HEK293 (cell line): Measurements from ENCODE around the gene EID3.

ENCODE experiments used
- CTCF ChIA-PET: fragments of 350-600 bp; formaldehyde crosslinking; extraction: SDS; loops from one replicate; lab custom pipeline; 2021; ENCODE audit warnings: antibody characterized with exemption; lab: Yijun Ruan, JAX
- POLR2A ChIA-PET: fragments of 300-600 bp; formaldehyde crosslinking; extraction: SDS; loops from one replicate; lab custom pipeline; 2020; ENCODE audit warnings: antibody characterized with exemption, inconsistent platforms; lab: Yijun Ruan, JAX
- H3K27ac ChIP-seq: fragments of 200-500 bp; sonication (Bioruptor generic); 2 replicates; pipeline ENCODE4 v1.5.1; 2014; ENCODE audit warnings: low read depth, low read length, control low read depth, inconsistent platforms; ENCODE audit errors: extremely low read depth
- H3K36me3 ChIP-seq, 2 experiments: fragments of 200-500 bp in 1 of 2; sonication (Bioruptor generic) in 1 of 2; 1 replicate in 1 of 2; 2 replicates in 1 of 2; pipeline ENCODE4 v1.5.1; 2014 to 2017; ENCODE audit warnings: inconsistent platforms in 2 of 2, low read length in 2 of 2; ENCODE audit not compliant: control insufficient read depth in 2 of 2, insufficient read depth in 1 of 2
- H3K4me1 ChIP-seq: fragments of 200-500 bp; sonication (Bioruptor generic); 2 replicates; pipeline ENCODE4 v1.5.1; 2014; ENCODE audit warnings: mild to moderate bottlenecking, low read length, inconsistent platforms; ENCODE audit not compliant: control insufficient read depth, insufficient read depth
- H3K4me3 ChIP-seq: 2 replicates; pipeline ENCODE4 v1.5.1; 2011; ENCODE audit warnings: low read depth, mild to moderate bottlenecking, control low read depth, low read length, moderate library complexity
- H3K9me3 ChIP-seq: fragments of 200-500 bp; sonication (Bioruptor generic); 2 replicates; pipeline ENCODE4 v1.5.1; 2014; ENCODE audit warnings: low read depth, low read length, inconsistent platforms; ENCODE audit not compliant: control insufficient read depth, insufficient read depth
- FEZF1 ChIP-seq: fragments of 450-650 bp; formaldehyde crosslinking; IDR thresholded peaks from 2 replicates; pipeline ENCODE4 v1.5.1; 2016; ENCODE audit warnings: missing biosample characterization, missing genetic modification characterization
- MEIS1 ChIP-seq: sonication (generic); formaldehyde crosslinking; IDR thresholded peaks from 2 replicates; pipeline ENCODE4 v1.8.1; 2022; ENCODE audit warnings: missing genetic modification reagents, mild to moderate bottlenecking, borderline replicate concordance
- SCRT2 ChIP-seq: fragments of 450-650 bp; formaldehyde crosslinking; IDR thresholded peaks from 2 replicates; pipeline ENCODE4 v1.5.1; 2016; ENCODE audit warnings: missing biosample characterization, missing genetic modification characterization
- YY2 ChIP-seq: fragments of 450-650 bp; formaldehyde crosslinking; IDR thresholded peaks from 2 replicates; pipeline ENCODE4 v1.5.1; 2016; ENCODE audit warnings: missing biosample characterization, missing genetic modification characterization
- ZBTB11 ChIP-seq: fragments of 450-650 bp; formaldehyde crosslinking; conservative IDR thresholded peaks from 2 replicates; pipeline ENCODE4 v1.5.1; 2016; ENCODE audit warnings: low read depth, missing biosample characterization, missing genetic modification characterization
- ZBTB21 ChIP-seq: fragments of 450-650 bp; formaldehyde crosslinking; IDR thresholded peaks from 2 replicates; pipeline ENCODE4 v1.5.1; 2017; ENCODE audit warnings: missing biosample characterization, missing genetic modification characterization
- ZNF146 ChIP-seq: fragments of 450-650 bp; formaldehyde crosslinking; IDR thresholded peaks from 2 replicates; pipeline ENCODE4 v1.5.1; 2016; ENCODE audit warnings: missing biosample characterization, missing genetic modification characterization
- ZNF19 ChIP-seq: fragments of 450-650 bp; formaldehyde crosslinking; IDR thresholded peaks from 2 replicates; pipeline ENCODE4; 2016; ENCODE audit warnings: missing biosample characterization, missing genetic modification characterization, low read depth
- ZNF24 ChIP-seq: fragments of 450-650 bp; formaldehyde crosslinking; IDR thresholded peaks from 2 replicates; pipeline ENCODE4 v1.5.1; 2016; ENCODE audit warnings: missing biosample characterization, missing genetic modification characterization
- ZNF37A ChIP-seq: fragments of 450-650 bp; IDR thresholded peaks from 2 replicates; pipeline ENCODE4 v1.5.1; 2018; ENCODE audit warnings: missing biosample characterization, missing genetic modification characterization
- ZNF530 ChIP-seq: fragments of 450-650 bp; formaldehyde crosslinking; IDR thresholded peaks from 2 replicates; pipeline ENCODE4 v1.5.1; 2016; ENCODE audit warnings: low read depth, missing biosample characterization, missing genetic modification characterization
- ZNF558 ChIP-seq: fragments of 450-650 bp; formaldehyde crosslinking; IDR thresholded peaks from 2 replicates; pipeline ENCODE4 v1.5.1; 2016; ENCODE audit warnings: missing biosample characterization, missing genetic modification characterization
- ZNF621 ChIP-seq: fragments of 450-650 bp; formaldehyde crosslinking; IDR thresholded peaks from 2 replicates; pipeline ENCODE4 v1.5.1; 2017; ENCODE audit warnings: missing biosample characterization, missing genetic modification characterization
- ZNF843 ChIP-seq: fragments of 450-650 bp; formaldehyde crosslinking; IDR thresholded peaks from 2 replicates; pipeline ENCODE4 v1.5.1; 2016; ENCODE audit warnings: missing biosample characterization, missing genetic modification characterization
- TF ChIP-seq, protein P1 (sequence below): fragments of 450-650 bp; formaldehyde crosslinking; IDR thresholded peaks from 2 replicates; pipeline ENCODE4 v1.5.1; 2016; ENCODE audit warnings: missing biosample characterization, missing genetic modification characterization

The EID3 gene

DNA sequence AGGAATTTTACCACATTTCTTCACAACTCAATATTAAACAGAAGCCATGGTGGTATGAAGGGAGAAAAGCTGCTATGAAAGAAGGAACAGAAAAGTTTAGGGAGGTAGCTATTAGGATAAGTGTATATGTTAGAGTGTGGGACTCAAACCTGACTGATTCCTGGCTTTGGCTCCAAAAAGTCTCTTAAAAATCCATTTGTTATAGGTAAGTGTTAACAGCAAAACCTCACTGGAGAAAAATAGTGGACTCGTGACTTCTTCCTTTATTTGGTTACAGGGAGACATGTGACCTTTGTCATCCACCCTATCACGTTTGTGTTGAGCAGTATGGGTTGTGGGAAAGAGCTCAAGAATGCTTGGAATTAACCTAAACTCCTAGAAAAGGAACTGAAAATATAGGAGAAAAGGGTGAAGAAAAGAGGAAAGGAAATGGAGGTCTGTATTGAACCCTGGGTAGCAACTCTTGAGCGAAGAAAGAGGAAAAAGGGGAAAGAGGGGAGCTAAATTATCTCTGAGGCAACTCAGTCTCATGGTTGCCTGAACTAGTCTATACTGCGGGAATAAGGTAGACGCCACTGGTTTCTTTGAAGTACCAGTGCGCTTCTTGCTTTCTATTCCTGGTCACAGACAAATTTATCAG, 3.6 kb upstream of the EID3 start (continued):
- TF ChIP-seq ZBTB11, result no peak
- no peak for TF ChIP-seq ZNF621 (tag by site-specific recombination)
- no peak for TF ChIP-seq ZNF146 (tag by site-specific recombination)
- no peak for TF ChIP-seq ZBTB21 (tag by site-specific recombination)

DNA sequence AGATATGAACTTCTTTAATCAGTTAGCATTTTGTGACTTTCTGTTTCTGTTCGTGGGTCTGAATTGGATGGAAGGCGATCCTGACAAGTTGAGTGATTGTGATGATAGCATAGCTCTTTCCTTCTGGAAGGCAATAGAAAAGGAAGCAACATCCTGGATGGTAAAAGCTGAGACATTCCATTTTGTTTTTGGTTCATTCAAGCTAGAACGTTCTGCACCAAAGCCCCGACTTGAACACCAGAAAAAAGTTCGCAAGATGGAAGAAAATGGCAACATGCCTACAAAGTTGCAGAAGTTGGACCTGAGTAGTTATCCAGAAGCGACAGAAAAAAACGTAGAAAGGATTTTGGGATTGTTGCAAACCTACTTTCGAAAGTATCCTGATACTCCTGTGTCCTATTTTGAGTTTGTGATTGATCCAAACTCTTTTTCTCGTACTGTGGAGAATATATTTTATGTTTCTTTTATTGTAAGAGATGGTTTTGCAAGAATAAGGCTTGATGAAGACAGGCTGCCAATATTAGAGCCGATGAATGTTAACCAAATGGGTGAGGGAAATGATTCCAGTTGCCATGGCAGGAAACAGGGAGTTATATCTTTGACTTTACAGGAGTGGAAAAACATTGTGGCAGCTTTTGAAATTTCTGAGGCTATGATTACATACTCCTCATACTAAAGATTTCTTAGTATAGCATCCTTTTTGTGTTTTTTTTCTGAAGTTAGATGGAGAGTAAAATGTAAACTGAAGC, 896 bp downstream of the EID3 start:
- Histone ChIP-seq H3K4me3 (no peak overlapping the region), H3K36me3 (peaks cover 3 to 23% of the 10 kb centered on the region in 2 experiments; a peak in 2 of 3 replicates), H3K27ac (no peak overlapping the region), H3K4me1 (no peaks in the 10 kb centered on the region; the same call in 1 of the 2 replicates), H3K9me3 (no peaks in the 10 kb centered on the region)
- TF ChIP-seq ZNF24 (tag by site-specific recombination), result no peak
- no peak for TF ChIP-seq ZNF558 (tag by site-specific recombination)
- no peak for TF ChIP-seq ZNF19 (tag by site-specific recombination)
- no peak for TF ChIP-seq ZNF530 (tag by site-specific recombination)
- TF ChIP-seq, protein P1, sequence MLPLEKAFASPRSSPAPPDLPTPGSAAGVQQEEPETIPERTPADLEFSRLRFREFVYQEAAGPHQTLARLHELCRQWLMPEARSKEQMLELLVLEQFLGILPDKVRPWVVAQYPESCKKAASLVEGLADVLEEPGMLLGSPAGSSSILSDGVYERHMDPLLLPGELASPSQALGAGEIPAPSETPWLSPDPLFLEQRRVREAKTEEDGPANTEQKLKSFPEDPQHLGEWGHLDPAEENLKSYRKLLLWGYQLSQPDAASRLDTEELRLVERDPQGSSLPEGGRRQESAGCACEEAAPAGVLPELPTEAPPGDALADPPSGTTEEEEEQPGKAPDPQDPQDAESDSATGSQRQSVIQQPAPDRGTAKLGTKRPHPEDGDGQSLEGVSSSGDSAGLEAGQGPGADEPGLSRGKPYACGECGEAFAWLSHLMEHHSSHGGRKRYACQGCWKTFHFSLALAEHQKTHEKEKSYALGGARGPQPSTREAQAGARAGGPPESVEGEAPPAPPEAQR (tag by site-specific recombination), result no peak
- no peak for TF ChIP-seq MEIS1 (CRISPR knock-in tag)
- TF ChIP-seq FEZF1 (tag by site-specific recombination), result no peak
- no peak for TF ChIP-seq ZNF843
- POLR2A ChIA-PET, result interaction anchor here (0.6 kb wide), 1 partner anchor 54 kb away, joined by 4 read pairs; no protein-coding TSS in a partner anchor
- CTCF ChIA-PET, result interaction anchor here (1.4 to 1.5 kb wide), 2 partner anchors 10 to 15 kb away, joined by 3 read pairs; no protein-coding TSS in a partner anchor

DNA sequence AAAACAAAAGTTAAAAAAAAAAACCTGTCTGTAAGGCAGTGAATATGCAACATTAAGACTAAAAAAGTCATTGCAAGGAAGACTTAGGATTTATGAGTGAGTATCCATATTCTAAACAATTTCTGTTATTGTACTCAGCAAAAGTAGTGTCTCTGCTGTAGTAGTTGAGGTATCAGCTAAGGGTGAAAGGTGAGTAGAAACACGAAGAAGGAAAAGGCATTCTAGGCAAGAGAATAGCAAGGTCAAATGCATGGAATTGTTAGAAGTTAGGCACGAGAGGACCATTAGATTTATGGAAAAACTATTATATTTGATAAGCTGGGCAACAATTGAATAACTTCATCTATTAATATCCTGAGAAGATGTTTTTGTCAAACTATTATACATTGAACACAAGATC, 1.8 kb downstream of the EID3 start:
- Histone ChIP-seq H3K4me3 (no peak overlapping the region), H3K36me3 (peaks cover 3 to 23% of the 10 kb centered on the region in 2 experiments; a peak in 2 of 3 replicates), H3K9me3 (no peaks in the 10 kb centered on the region), H3K27ac (no peak overlapping the region), H3K4me1 (no peaks in the 10 kb centered on the region; the same call in 1 of the 2 replicates)
- TF ChIP-seq YY2 (tag by site-specific recombination), result no peak
- no peak for TF ChIP-seq SCRT2 (tag by site-specific recombination)
- TF ChIP-seq ZNF37A (tag by site-specific recombination), result no peak
- no peak for TF ChIP-seq ZBTB21 (tag by site-specific recombination)
- POLR2A ChIA-PET, result no interaction called here
- CTCF ChIA-PET, result no interaction called here
